Panc1 (cell line): Measurements from ENCODE around the gene AAMP. TPM values are rescaled to one million over a fixed set of nuclear protein-coding genes. Genes with fewer than 3 reads are reported as not detected.
A peak's percentile ranks its signal among the peaks of the same experiment; 100 is the strongest.

Experiments
- ATAC-seq: fragments of 200-7000 bp; cut with Tn5 transposase; 2 replicates; pipeline ENCODE4 v1.9.1; 2020; ENCODE audit warnings: mild to moderate bottlenecking, moderate library complexity
- BruUV-seq: library from RNA; stranded (reverse); fragments of 400-500 nt; replicated peaks from 2 replicates; lab custom pipeline; 2021; lab: Mats Ljungman, UMichigan
- CTCF ChIA-PET: fragments of 300-600 bp; sonication (Branson Sonifier 250); formaldehyde crosslinking; loops from one replicate; lab custom pipeline; 2022; ENCODE audit warnings: antibody characterized with exemption; lab: Charles Lee
- POLR2A ChIA-PET: fragments of 300-600 bp; sonication (Branson Sonifier 250); formaldehyde crosslinking; loops from one replicate; lab custom pipeline; 2022; ENCODE audit warnings: antibody characterized with exemption; lab: Charles Lee
- DNase-seq: peaks from one replicate; pipeline ENCODE4 v3.0.0-alpha.2; 2010; ENCODE audit warnings: low read depth, low spot score
- H3K27ac ChIP-seq: 2 replicates; pipeline ENCODE4 v1.5.1; 2011; ENCODE audit warnings: mild to moderate bottlenecking, low read length, inconsistent platforms
- H3K27me3 ChIP-seq: fragments of 200-500 bp; sonication (Bioruptor generic); 2 replicates; pipeline ENCODE4 v1.6.0; 2014; ENCODE audit warnings: low read length, inconsistent platforms; ENCODE audit not compliant: control insufficient read depth, insufficient read depth
- H3K36me3 ChIP-seq: fragments of 200-500 bp; sonication (Bioruptor generic); 2 replicates; pipeline ENCODE4 v1.5.1; 2014; ENCODE audit warnings: inconsistent platforms, mild to moderate bottlenecking, low read length, moderate library complexity; ENCODE audit not compliant: control insufficient read depth, insufficient read depth
- H3K4me1 ChIP-seq: 2 replicates; pipeline ENCODE4 v1.5.1; 2011; ENCODE audit warnings: inconsistent platforms, mild to moderate bottlenecking, low read length, moderate library complexity; ENCODE audit not compliant: control insufficient read depth, insufficient read depth
- H3K4me3 ChIP-seq, 2 experiments: 2 replicates each; pipeline ENCODE4 v1.5.1; 2011 to 2012; ENCODE audit warnings: low read depth in 2 of 2, low read length in 2 of 2, mild to moderate bottlenecking in 2 of 2, inconsistent platforms in 1 of 2, moderate library complexity in 1 of 2
- H3K9me3 ChIP-seq: fragments of 200-500 bp; sonication (Bioruptor generic); 2 replicates; pipeline ENCODE4 v1.5.1; 2014; ENCODE audit warnings: low read depth, mild to moderate bottlenecking, inconsistent platforms, low read length, moderate library complexity; ENCODE audit not compliant: control insufficient read depth, insufficient read depth
- CTCF ChIP-seq: fragments of 450-650 bp; IDR thresholded peaks from 2 replicates; pipeline ENCODE4 v1.5.1; 2017; ENCODE audit warnings: mild to moderate bottlenecking
- POLR2AphosphoS5 ChIP-seq: IDR thresholded peaks from 2 replicates; pipeline ENCODE4 v1.6.1; 2012; ENCODE audit warnings: mild to moderate bottlenecking, low read depth, low read length, moderate library complexity
- SIN3A ChIP-seq: IDR thresholded peaks from 2 replicates; pipeline ENCODE4 v1.6.1; 2012; ENCODE audit warnings: low read depth, mild to moderate bottlenecking, low read length, moderate library complexity, borderline replicate concordance; ENCODE audit not compliant: insufficient read depth
- TCF7L2 ChIP-seq: IDR thresholded peaks from 2 replicates; pipeline ENCODE4 v1.6.1; 2011; ENCODE audit warnings: mild to moderate bottlenecking, low read depth, low read length, inconsistent platforms
- in situ Hi-C: cut with HindIII; loops from 2 replicates; pipeline ENCODE4 v1.10.0; 2016; ENCODE audit warnings: low sequenced_read_pairs, low pct_unique_long_range_greater_than_20kb
- intact Hi-C: fragments of 100-400 bp; cut with micrococcal nuclease; formaldehyde crosslinking; loops from one replicate; pipeline ENCODE4 v1.10.0; 2022; ENCODE audit not compliant: unreplicated experiment
- total RNA-seq: library from RNA; stranded (reverse); gene quantifications from one replicate; pipeline ENCODE4 v1.2.1, GENCODE V29; 2021; ENCODE audit not compliant: unreplicated experiment
- TF ChIP-seq, protein P1 (sequence below), 2 experiments: IDR thresholded peaks; 2 replicates each; pipeline ENCODE4 v1.6.1; 2011 to 2012; ENCODE audit warnings: low read depth in 2 of 2, control low read depth in 1 of 2, low read length in 1 of 2, mild to moderate bottlenecking in 1 of 2, moderate library complexity in 1 of 2; ENCODE audit not compliant: insufficient read depth in 1 of 2

AAMP gene
- total RNA-seq, 1 experiment from 2014 or later = 103 TPM

GRCh38 chr2:218284106-218284811 lies 14.3 kb upstream of the AAMP start:
- TF ChIP-seq POLR2AphosphoS5 = no peak
- ChIA-PET POLR2A (no interaction called here), CTCF (no interaction called here)
- H3K9me3 ChIP-seq = no peaks in the 10 kb centered on the region
- in situ Hi-C loops (no loop called here), intact Hi-C loops (no loop called here)
- DNase-seq (no peak), ATAC-seq (no peak)
- no peak overlapping the region for H3K4me3 ChIP-seq
- BruUV-seq = no TSS peak
- peak overlapping the region; percentile 29; the same call in 1 of the 2 replicates for H3K27ac ChIP-seq
- peaks cover 26% of the 10 kb centered on the region for H3K4me1 ChIP-seq
- H3K27me3 ChIP-seq = no peaks in the 10 kb centered on the region
- peaks cover 2% of the 10 kb centered on the region; the same call in 1 of the 2 replicates for H3K36me3 ChIP-seq

GRCh38 chr2:218282173-218282991 lies 12.4 kb upstream of the AAMP start:
- ATAC-seq (no peak), DNase-seq (no peak)
- Histone ChIP-seq H3K4me3 (no peak overlapping the region), H3K27me3 (no peaks in the 10 kb centered on the region), H3K4me1 (peaks cover 14% of the 10 kb centered on the region), H3K27ac (no peak overlapping the region), H3K36me3 (peaks cover 2% of the 10 kb centered on the region), H3K9me3 (no peaks in the 10 kb centered on the region)
- ChIA-PET POLR2A (no interaction called here), CTCF (no interaction called here)
- in situ Hi-C loops (no loop called here), intact Hi-C loops (no loop called here)
- TF ChIP-seq CTCF = no peak
- TF ChIP-seq, protein P1, sequence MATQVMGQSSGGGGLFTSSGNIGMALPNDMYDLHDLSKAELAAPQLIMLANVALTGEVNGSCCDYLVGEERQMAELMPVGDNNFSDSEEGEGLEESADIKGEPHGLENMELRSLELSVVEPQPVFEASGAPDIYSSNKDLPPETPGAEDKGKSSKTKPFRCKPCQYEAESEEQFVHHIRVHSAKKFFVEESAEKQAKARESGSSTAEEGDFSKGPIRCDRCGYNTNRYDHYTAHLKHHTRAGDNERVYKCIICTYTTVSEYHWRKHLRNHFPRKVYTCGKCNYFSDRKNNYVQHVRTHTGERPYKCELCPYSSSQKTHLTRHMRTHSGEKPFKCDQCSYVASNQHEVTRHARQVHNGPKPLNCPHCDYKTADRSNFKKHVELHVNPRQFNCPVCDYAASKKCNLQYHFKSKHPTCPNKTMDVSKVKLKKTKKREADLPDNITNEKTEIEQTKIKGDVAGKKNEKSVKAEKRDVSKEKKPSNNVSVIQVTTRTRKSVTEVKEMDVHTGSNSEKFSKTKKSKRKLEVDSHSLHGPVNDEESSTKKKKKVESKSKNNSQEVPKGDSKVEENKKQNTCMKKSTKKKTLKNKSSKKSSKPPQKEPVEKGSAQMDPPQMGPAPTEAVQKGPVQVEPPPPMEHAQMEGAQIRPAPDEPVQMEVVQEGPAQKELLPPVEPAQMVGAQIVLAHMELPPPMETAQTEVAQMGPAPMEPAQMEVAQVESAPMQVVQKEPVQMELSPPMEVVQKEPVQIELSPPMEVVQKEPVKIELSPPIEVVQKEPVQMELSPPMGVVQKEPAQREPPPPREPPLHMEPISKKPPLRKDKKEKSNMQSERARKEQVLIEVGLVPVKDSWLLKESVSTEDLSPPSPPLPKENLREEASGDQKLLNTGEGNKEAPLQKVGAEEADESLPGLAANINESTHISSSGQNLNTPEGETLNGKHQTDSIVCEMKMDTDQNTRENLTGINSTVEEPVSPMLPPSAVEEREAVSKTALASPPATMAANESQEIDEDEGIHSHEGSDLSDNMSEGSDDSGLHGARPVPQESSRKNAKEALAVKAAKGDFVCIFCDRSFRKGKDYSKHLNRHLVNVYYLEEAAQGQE (IDR thresholded peaks at IDR 0.05; ENCODE audit: insufficient read depth in 1 of 2, low read depth in 2 of 2, low read length in 1 of 2) = no peak
- TF ChIP-seq SIN3A = no peak
- TF ChIP-seq POLR2AphosphoS5 = no peak
- TF ChIP-seq TCF7L2 = no peak
- no TSS peak for BruUV-seq
